ENCODE data around the gene KRABD2.

DNA sequence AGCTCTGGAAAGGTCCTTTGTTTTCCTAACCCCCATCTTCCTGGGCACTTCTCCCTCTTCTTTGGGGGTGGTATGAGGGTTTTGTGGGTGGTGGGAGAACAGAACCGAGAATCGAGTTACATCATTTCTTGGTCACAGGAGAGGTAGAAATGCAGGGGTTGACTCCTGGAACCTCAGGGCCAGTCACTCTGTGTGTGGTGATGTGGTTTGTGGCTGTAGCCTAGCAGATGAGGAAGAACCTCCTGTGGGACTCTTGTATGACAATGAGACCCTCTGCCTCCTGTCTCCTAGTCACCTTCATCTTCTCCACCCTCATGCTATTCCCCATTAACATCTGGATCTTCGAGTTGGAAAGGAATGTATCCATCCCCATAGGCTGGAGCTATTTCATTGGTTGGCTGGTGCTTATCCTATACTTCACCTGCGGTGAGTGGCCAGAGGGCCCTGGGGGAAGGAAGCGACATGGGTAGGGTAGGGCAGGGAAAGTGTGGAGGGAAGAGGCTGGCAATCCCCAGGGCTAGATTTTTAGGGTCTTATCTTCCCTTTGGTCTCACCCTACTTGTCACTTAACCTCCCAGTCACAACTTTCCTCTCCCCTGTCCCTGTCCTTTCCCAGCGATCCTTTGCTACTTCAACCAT lies 31.3 kb downstream of the KRABD2 start:
- TF ChIP-seq, protein P1, sequence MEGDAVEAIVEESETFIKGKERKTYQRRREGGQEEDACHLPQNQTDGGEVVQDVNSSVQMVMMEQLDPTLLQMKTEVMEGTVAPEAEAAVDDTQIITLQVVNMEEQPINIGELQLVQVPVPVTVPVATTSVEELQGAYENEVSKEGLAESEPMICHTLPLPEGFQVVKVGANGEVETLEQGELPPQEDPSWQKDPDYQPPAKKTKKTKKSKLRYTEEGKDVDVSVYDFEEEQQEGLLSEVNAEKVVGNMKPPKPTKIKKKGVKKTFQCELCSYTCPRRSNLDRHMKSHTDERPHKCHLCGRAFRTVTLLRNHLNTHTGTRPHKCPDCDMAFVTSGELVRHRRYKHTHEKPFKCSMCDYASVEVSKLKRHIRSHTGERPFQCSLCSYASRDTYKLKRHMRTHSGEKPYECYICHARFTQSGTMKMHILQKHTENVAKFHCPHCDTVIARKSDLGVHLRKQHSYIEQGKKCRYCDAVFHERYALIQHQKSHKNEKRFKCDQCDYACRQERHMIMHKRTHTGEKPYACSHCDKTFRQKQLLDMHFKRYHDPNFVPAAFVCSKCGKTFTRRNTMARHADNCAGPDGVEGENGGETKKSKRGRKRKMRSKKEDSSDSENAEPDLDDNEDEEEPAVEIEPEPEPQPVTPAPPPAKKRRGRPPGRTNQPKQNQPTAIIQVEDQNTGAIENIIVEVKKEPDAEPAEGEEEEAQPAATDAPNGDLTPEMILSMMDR (IDR thresholded peaks at IDR 0.05): no peak
- TF ChIP-seq POLR2A (IDR thresholded peaks at IDR 0.05): no peak
